ENCODE results near the gene DAP. TPM values are rescaled to one million over a fixed set of nuclear protein-coding genes. Genes with fewer than 3 reads are reported as not detected.
"Not testable (repeated sequence)": the region's sequence is repeated elsewhere in the genome, so short reads cannot be mapped to it uniquely, and the experiment has no call there.

Gene DAP
- total and polyA plus RNA-seq, 8 donors: 9.3 to 184 (median 91.0) TPM

DNA sequence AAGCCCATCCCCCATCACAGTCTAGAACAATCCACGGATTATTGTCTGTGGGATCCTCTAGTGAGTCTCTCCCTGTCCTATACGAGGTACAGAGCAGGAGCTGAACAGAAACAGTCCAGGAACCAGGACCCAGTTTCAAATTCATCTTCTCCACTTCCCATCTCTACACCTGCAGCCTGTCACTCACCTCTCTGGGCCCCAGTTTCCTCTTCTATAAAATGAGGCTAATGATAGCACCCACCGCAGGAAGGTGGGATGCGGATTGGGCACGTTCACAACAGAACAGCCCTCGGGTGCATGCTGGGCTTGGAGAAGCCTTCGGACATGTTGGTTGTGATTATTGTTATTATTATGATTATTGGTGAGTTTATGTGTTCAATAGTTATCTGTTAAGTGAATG, 118.7 kb downstream of the DAP start:
- no peak overlapping the region for H3K4me3 ChIP-seq
- DNase-seq: no peak
- intact Hi-C loops (cut with DNase I; ENCODE audit: low total_unique reads): no loop called here
- H3K9me3 ChIP-seq: peaks cover 0 to 3% (median 0%) of the 10 kb centered on the region in 4 donors
- peaks cover 0 to 6% (median 0%) of the 10 kb centered on the region in 3 donors for H3K27me3 ChIP-seq
- peaks cover 0 to 9% (median 0%) of the 10 kb centered on the region in 4 donors for H3K36me3 ChIP-seq
- H3K27ac ChIP-seq: no peak overlapping the region
- no peaks in the 10 kb centered on the region for H3K4me1 ChIP-seq
- 71 to 83% (median 77%) methylated on average over 7 of the region's 7 CpGs for WGBS, 5 donors
- TF ChIP-seq POLR2AphosphoS5 (IDR thresholded peaks at IDR 0.05) (no peak), EP300 (IDR thresholded peaks at IDR 0.05) (no peak), POLR2A (IDR thresholded peaks at IDR 0.05) (no peak)
- TF ChIP-seq, protein P1, sequence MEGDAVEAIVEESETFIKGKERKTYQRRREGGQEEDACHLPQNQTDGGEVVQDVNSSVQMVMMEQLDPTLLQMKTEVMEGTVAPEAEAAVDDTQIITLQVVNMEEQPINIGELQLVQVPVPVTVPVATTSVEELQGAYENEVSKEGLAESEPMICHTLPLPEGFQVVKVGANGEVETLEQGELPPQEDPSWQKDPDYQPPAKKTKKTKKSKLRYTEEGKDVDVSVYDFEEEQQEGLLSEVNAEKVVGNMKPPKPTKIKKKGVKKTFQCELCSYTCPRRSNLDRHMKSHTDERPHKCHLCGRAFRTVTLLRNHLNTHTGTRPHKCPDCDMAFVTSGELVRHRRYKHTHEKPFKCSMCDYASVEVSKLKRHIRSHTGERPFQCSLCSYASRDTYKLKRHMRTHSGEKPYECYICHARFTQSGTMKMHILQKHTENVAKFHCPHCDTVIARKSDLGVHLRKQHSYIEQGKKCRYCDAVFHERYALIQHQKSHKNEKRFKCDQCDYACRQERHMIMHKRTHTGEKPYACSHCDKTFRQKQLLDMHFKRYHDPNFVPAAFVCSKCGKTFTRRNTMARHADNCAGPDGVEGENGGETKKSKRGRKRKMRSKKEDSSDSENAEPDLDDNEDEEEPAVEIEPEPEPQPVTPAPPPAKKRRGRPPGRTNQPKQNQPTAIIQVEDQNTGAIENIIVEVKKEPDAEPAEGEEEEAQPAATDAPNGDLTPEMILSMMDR (IDR thresholded peaks at IDR 0.05): no peak

DNA sequence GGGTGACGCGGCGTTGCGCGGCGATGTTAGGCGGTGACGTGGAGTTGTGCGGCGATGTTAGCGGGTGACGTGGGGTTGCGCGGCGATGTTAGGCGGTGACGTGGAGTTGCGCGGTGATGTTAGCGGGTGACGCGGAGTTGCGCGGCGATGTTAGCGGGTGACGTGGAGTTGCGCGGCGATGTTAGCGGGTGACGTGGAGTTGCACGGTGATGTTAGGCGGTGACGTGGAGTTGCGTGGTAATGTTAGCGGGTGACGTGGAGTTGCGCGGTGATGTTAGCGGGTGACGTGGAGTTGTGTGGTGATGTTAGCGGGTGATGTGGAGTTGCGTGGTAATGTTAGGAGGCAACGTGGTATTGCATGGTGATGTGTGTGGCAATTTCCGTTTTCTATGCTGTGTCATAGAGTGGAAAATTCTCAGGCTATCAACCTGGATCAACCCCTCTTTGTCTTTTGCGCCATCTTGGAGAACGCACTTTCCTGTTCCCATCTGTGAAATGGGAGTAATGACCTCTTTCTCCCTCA, 121.1 kb downstream of the DAP start:
- WGBS, 5 donors: 90 to 98% (median 98%) methylated on average over 12 to 29 of the region's 48 CpGs
- intact Hi-C loops (cut with DNase I; ENCODE audit: low total_unique reads): no loop called here
- no peak for DNase-seq

DNA sequence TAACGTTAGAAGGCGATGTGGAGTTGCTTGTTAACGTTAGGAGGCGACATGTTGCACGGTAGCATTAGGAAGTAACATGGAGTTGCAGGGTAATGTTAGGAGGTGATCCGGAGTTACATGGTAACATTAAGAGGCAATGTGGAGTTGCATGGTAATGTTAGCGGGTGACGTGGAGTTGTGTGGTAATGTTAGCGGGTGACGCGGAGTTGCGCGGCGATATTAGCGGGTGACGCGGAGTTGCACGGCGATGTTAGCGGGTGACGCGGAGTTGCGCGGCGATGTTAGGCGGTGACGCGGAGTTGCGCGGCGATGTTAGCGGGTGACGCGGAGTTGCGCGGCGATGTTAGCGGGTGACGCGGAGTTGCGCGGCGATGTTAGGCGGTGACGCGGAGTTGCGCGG, 122.3 kb downstream of the DAP start:
- H3K4me3 ChIP-seq: not testable (repeated sequence)

More for the DNA sequence above, 121.1 kb downstream of the DAP start:
- Histone ChIP-seq H3K4me3 (no peak overlapping the region), H3K27me3 (peaks cover 0 to 20% (median 0%) of the 10 kb centered on the region in 3 donors), H3K27ac (no peak overlapping the region), H3K36me3 (peaks cover 0 to 9% (median 0%) of the 10 kb centered on the region in 4 donors), H3K9me3 (peaks cover 0 to 3% (median 0%) of the 10 kb centered on the region in 4 donors), H3K4me1 (no peaks in the 10 kb centered on the region)
- TF ChIP-seq EP300 (IDR thresholded peaks at IDR 0.05) (no peak), POLR2A (IDR thresholded peaks at IDR 0.05) (no peak), POLR2AphosphoS5 (IDR thresholded peaks at IDR 0.05) (no peak)
- TF ChIP-seq, protein P1 (IDR thresholded peaks at IDR 0.05): no peak

DNA sequence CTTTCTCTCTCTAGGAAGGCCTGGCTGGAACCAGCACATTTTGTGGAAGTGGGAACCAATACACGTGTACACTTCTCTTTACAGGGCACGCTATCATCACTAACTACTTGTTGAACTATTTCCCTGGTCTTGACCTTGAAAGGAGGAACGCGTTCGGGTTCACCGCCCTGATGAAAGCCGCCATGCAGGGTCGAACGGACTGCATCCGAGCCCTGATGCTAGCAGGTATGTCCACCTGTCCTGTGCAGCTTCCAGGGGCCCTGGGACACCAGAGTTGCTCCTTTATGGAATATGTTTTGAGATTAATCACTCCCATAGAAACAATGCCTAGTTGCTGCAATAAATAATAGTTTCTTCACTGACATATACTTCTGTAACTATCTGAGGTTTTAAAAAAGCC, 123.1 kb downstream of the DAP start:
- TF ChIP-seq POLR2AphosphoS5 (IDR thresholded peaks at IDR 0.05) (no peak), POLR2A (IDR thresholded peaks at IDR 0.05) (no peak), EP300 (IDR thresholded peaks at IDR 0.05) (no peak)
- TF ChIP-seq, protein P1 (IDR thresholded peaks at IDR 0.05): no peak
- DNase-seq: no peak
- intact Hi-C loops (cut with DNase I; ENCODE audit: low total_unique reads): no loop called here
- Histone ChIP-seq H3K27ac (no peak overlapping the region), H3K9me3 (peaks cover 0 to 3% (median 0%) of the 10 kb centered on the region in 4 donors), H3K4me1 (peaks cover 0 to 16% (median 0%) of the 10 kb centered on the region in 4 donors), H3K36me3 (peaks cover 0 to 9% (median 0%) of the 10 kb centered on the region in 4 donors), H3K4me3 (no peak overlapping the region), H3K27me3 (peaks cover 0 to 20% (median 0%) of the 10 kb centered on the region in 3 donors)
- 51 to 69% (median 57%) methylated on average over 10 of the region's 10 CpGs for WGBS, 5 donors

More for the DNA sequence above, 122.3 kb downstream of the DAP start:
- 51 to 95% (median 92%) methylated on average over 7 to 40 of the region's 48 CpGs for WGBS, 5 donors
- H3K27me3 ChIP-seq: peaks cover 0 to 20% (median 0%) of the 10 kb centered on the region in 3 donors
- H3K9me3 ChIP-seq; H3K36me3 ChIP-seq; intact Hi-C loops (cut with DNase I; ENCODE audit: low total_unique reads); H3K27ac ChIP-seq; H3K4me1 ChIP-seq; DNase-seq: not testable (repeated sequence)
